ENCODE measurements around the gene CTTN. TPM values are rescaled to one million over a fixed set of nuclear protein-coding genes. Genes with fewer than 3 reads are reported as not detected.

Gene CTTN
- total and polyA plus RNA-seq, 10 of the 15 experiments (the other 5 are each of a cell fraction or from before 2014, with no cell fraction given) = 1.1 to 37.8 (median 11.8) TPM

GRCh38 chr11:70397983-70398833, at the start of gene CTTN (continued):
- no peak for TF ChIP-seq RELB (IDR thresholded peaks at IDR 0.05; ENCODE audit: low read depth)
- peak; percentile 60 for TF ChIP-seq POLR2A (IDR thresholded peaks at IDR 0.05; ENCODE audit: low read depth, low read length)
- TF ChIP-seq IKZF1 (conservative IDR thresholded peaks at IDR 0.05) = peak; percentile 97
- 0 out of 3 replicates have a peak, but pooled peaks have one; percentile 46 for TF ChIP-seq POU2F2 (IDR thresholded peaks at IDR 0.05; ENCODE audit: borderline replicate concordance, low read depth, low read length)
- no peak for TF ChIP-seq TARDBP (IDR thresholded peaks at IDR 0.05; ENCODE audit: borderline replicate concordance)
- TF ChIP-seq ATF3 (IDR thresholded peaks at IDR 0.05; ENCODE audit: borderline replicate concordance, extremely low read depth, low read depth, low read length) = no peak
- no peak for TF ChIP-seq PKNOX1 (IDR thresholded peaks at IDR 0.05)
- TF ChIP-seq REST (IDR thresholded peaks at IDR 0.05; ENCODE audit: low read depth, low read length) = no peak
- no peak for TF ChIP-seq HCFC1 (IDR thresholded peaks at IDR 0.05; ENCODE audit: low read length)
- no peak for TF ChIP-seq USF1 (IDR thresholded peaks at IDR 0.05; ENCODE audit: borderline replicate concordance, extremely low read length, insufficient read depth, low read depth, low read length)
- no peak for TF ChIP-seq CUX1 (IDR thresholded peaks at IDR 0.05; ENCODE audit: insufficient replicate concordance, low read depth, low read length)
